IPS-NIHi11 (cell line): ENCODE measurements around the gene IGSF5.

Source experiments
- DNase-seq: peaks from one replicate; pipeline ENCODE4 v3.0.0; 2012; ENCODE audit warnings: mixed read lengths, low spot score

Gene IGSF5

GRCh38 chr21:39825250-39825649 is 80.3 kb downstream of the IGSF5 start:
- no peak for DNase-seq

GRCh38 chr21:39834543-39834942 is 89.6 kb downstream of the IGSF5 start:
- DNase-seq, result no peak

GRCh38 chr21:39837861-39838359 is 92.9 kb downstream of the IGSF5 start:
- DNase-seq, result no peak

- no peak for DNase-seq
These were observed 95.6 kb downstream of the IGSF5 start for GRCh38 chr21:39840373-39841097.

- no peak for DNase-seq
These were observed 97.9 kb downstream of the IGSF5 start for GRCh38 chr21:39842741-39843459.

GRCh38 chr21:39843483-39843882 is 98.5 kb downstream of the IGSF5 start:
- no peak for DNase-seq

GRCh38 chr21:39843916-39844315 is 98.9 kb downstream of the IGSF5 start:
- DNase-seq, result no peak

- no peak for DNase-seq
These were observed 100.7 kb downstream of the IGSF5 start for GRCh38 chr21:39845571-39846130.

- DNase-seq, result no peak
These were observed 102.9 kb downstream of the IGSF5 start for GRCh38 chr21:39847877-39848276.

- DNase-seq, result no peak
These were observed 104.2 kb downstream of the IGSF5 start for GRCh38 chr21:39849014-39849655.

- no peak for DNase-seq
These were observed 105.3 kb downstream of the IGSF5 start for GRCh38 chr21:39850333-39850732.

GRCh38 chr21:39851002-39851618 is 106.1 kb downstream of the IGSF5 start:
- no peak for DNase-seq
